ENCODE measurements around the gene LPAR5. TPM values are rescaled to one million over a fixed set of nuclear protein-coding genes. Genes with fewer than 3 reads are reported as not detected.

The LPAR5 gene
- total RNA-seq, 4 donors from 2014 or later = 11.0 to 16.4 (median 12.4) TPM

DNA sequence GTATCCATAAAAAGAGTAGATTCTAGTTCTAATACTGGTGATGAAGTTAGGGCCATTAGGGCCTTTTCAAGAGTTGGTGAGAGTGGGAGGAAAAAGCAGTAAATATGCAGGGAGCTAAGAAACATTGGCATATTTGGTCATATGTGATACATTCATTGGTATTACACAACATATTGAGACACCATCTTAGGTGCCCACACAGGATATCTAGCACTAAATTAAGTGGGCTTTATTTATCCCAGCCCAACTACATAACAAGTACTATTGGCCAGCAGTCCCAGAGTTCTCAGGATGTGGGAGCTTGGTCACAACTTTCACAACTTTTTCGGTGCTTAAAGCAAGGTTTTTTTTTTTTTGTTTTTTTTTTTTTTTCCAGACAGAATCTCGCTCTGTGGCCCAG lies 29.1 kb upstream of the LPAR5 start:
- H3K4me3 ChIP-seq (ENCODE audit: low read depth, poor library complexity, severe bottlenecking) = no peak overlapping the region
- intact Hi-C loops (cut with DNase I; ENCODE audit: low total_unique reads) = no loop called here
- TF ChIP-seq POLR2A (IDR thresholded peaks at IDR 0.05) = no peak
- TF ChIP-seq, protein P1, sequence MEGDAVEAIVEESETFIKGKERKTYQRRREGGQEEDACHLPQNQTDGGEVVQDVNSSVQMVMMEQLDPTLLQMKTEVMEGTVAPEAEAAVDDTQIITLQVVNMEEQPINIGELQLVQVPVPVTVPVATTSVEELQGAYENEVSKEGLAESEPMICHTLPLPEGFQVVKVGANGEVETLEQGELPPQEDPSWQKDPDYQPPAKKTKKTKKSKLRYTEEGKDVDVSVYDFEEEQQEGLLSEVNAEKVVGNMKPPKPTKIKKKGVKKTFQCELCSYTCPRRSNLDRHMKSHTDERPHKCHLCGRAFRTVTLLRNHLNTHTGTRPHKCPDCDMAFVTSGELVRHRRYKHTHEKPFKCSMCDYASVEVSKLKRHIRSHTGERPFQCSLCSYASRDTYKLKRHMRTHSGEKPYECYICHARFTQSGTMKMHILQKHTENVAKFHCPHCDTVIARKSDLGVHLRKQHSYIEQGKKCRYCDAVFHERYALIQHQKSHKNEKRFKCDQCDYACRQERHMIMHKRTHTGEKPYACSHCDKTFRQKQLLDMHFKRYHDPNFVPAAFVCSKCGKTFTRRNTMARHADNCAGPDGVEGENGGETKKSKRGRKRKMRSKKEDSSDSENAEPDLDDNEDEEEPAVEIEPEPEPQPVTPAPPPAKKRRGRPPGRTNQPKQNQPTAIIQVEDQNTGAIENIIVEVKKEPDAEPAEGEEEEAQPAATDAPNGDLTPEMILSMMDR (IDR thresholded peaks at IDR 0.05) = no peak
- DNase-seq (ENCODE audit: low spot score in 2 of 2) = no peak
- WGBS, 2 donors = 76 to 78% methylated on average over 2 of the region's 2 CpGs

DNA sequence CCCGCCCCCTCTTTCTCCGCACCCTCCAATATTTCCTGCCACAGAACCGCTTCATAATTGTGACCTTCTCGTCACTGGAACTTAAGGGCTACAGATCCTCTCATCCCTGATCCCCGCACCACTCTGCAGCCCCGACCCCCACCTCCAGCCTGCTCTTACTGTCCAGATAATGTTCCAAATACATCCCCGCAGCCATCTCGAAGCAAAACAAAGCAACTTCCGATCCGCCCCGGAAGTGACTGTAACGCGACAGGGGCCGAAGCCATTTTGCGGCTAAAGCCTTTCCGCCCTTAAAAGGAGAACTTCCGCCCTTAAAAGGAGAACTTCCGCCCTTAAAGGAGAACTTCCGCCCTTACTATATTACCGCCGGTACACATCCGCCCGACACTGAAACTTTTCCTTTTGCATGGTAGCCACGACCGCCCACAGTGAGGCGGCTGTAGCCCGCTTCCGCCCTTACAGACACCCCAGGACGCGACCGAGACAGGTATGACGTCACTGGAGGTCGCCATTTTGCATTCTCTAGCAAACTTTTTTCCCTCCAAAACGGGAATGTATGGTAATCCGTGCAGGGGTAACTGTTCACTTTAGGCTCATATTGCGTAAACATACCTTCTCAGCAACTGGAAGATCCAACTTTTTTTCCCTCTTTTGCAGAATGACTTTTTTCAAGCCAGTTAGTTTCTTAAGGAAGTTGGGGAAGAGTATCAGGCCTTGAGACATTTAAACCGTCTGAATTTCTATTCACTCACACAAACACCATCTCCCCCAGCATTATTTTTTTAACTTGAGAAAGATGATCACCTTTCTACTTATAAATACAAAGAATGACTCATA lies 27.4 kb upstream of the LPAR5 start, which contains the start of gene ING4:
TSS of gene ING4 (minus strand) at position 214 of the 837 bp plus-strand sequence. CDS start at position 196, 18 bp downstream.
- TF ChIP-seq, protein P1 (IDR thresholded peaks at IDR 0.05) = no peak
- TF ChIP-seq POLR2A (IDR thresholded peaks at IDR 0.05) = no peak
- peak within 1 kb of the TSS; percentile 79 for H3K4me3 ChIP-seq (ENCODE audit: low read depth, poor library complexity, severe bottlenecking)
- DNase-seq (ENCODE audit: low spot score in 2 of 2) = peak; percentile 99
- intact Hi-C loops (cut with DNase I; ENCODE audit: low total_unique reads) = no loop called here
- WGBS, 2 donors = 2% methylated on average over 37 of the region's 37 CpGs

DNA sequence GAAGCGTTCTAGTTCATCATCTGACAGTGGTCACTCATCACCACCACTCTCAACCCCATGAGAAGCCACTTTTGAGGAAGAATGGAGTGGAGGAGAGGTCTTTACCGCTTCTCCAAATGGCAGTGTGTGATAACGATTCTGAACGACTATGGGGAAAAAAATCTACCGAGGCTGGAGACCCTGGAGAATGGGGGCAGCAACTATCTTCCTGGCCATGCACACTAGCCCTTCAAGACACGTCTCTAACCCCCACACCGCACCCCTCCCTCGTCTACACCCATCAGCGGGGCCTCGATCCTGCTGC lies 26.8 kb upstream of the LPAR5 start:
- DNase-seq (ENCODE audit: low spot score in 2 of 2) = no peak
- intact Hi-C loops (cut with DNase I; ENCODE audit: low total_unique reads) = no loop called here

DNA sequence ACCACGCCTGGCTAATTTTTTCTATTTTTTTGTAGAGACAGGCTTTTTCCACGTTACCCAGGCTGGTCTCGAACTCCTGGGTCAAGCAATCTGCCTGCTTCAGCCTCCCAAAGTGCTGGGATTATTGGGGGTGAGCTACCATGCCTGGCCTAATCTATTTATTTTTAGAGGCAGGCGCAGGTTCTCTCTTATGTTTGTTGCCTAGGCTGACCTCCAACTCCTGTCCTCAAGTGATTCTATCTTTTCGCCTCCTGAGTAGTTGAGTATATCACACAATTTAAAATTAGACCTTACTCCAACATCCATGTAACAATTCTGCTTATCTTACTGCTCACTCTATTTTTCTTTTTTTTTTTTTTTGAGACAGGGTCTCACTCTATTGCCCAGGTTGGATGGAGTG lies 18.2 kb upstream of the LPAR5 start:
- no peak for DNase-seq (ENCODE audit: low spot score in 2 of 2)
- no peak for TF ChIP-seq POLR2A (IDR thresholded peaks at IDR 0.05)
- TF ChIP-seq, protein P1 (IDR thresholded peaks at IDR 0.05) = no peak
- WGBS, 2 donors = 97% methylated on average over 5 of the region's 5 CpGs
- no peak overlapping the region for H3K4me3 ChIP-seq (ENCODE audit: low read depth, poor library complexity, severe bottlenecking)
- intact Hi-C loops (cut with DNase I; ENCODE audit: low total_unique reads) = no loop called here

More for the DNA sequence above, 26.8 kb upstream of the LPAR5 start:
- TF ChIP-seq, protein P1 (IDR thresholded peaks at IDR 0.05) = no peak
- TF ChIP-seq POLR2A (IDR thresholded peaks at IDR 0.05) = no peak
- H3K4me3 ChIP-seq (ENCODE audit: low read depth, poor library complexity, severe bottlenecking) = peak overlapping the region; percentile 79
- WGBS, 2 donors = 0 to 1% methylated on average over 10 of the region's 10 CpGs

DNA sequence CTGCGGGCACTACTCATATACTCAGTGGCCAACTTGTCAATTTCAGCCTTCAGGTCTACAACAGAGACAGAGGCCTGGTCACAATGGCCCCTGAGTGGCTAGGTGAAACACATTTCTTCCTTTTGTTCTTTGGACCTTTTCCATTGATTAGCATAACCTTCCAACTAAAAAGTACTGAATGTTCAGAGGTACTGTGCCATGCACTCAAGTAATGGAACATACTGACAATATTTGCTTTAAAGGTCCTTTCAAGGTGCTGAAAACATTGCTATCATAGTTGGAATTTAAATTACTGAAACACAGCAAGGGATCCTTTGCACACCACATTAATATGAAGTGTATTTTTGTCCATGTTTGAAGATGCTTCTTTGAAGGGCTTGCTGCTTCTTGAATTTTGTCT lies 17.6 kb upstream of the LPAR5 start:
- no peak overlapping the region for H3K4me3 ChIP-seq (ENCODE audit: low read depth, poor library complexity, severe bottlenecking)
- intact Hi-C loops (cut with DNase I; ENCODE audit: low total_unique reads) = no loop called here
- no peak for TF ChIP-seq POLR2A (IDR thresholded peaks at IDR 0.05)
- TF ChIP-seq, protein P1 (IDR thresholded peaks at IDR 0.05) = no peak
- 100% methylated on average over 1 of the region's 1 CpG for WGBS, 2 donors
- DNase-seq (ENCODE audit: low spot score in 2 of 2) = no peak

Measured in lower leg skin (tissue), 4 donors.